NCI-H82 treated with DMSO at 0.1 percent for 48 hours (cell line): ENCODE data around the gene LSMEM2.
"Not testable (repeated sequence)": the region's sequence is repeated elsewhere in the genome, so short reads cannot be mapped to it uniquely, and the experiment has no call there.

Experiments used
- DNase-seq: peaks from one replicate; lab custom pipeline; 2025; ENCODE audit not compliant: unreplicated experiment; lab: John Stamatoyannopoulos, UW

The LSMEM2 gene

DNA sequence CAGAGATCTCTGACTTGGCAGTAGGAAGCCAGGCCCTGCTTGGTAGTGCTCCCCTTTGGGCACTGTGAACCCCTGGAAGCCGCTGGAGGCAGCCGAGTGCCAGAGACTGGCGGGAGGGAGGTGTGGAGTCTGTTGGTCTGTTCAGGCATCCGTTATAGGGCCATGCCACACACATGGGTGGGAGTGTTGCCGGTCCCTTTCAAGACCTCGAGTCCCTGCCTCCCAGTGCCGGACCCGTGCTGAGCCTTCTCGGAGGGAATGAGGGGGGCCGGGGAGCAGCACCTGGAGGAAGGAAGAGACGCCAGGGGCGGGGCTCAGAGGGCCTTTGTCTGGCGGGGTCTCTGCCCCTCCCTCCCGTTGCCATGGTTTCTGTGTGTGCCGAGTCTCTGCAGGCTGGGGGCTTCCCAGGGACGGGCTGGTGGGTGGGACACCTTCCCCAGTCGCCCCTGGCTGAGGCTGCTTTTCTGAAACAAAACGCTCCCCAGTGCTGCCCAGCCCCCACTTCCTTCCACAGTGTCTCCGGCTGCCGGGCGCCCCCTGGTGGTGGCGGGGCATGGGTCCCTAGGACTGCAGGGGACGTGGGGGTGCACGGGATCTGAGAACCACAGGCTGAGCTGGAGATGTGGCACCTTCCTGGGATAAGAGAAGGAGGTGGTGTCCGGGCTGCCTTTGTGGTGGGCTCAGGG is 32.9 kb upstream of the LSMEM2 start:
- DNase-seq = peak; percentile 47

DNA sequence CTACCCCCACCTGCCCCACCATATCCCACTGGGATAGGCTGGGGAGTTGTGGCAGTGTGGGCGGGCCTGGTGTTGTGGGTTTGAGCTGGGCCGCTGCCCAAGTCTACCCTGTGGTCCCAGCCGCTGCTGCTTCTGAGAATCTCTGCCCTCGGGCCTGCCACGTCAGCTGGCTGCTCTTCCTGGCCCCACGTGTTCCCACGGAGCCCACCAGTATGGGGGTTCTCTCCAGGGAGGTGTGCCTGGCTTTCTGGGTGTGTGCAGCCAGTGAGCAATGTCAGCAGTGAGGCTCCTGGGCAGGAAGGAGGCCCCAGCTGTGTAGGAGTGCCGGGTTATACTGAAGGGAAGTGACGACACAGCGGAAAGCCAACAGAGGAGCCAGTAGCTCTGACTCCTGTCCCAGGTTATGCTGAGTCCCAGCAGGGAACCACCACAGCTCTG is 32.4 kb upstream of the LSMEM2 start:
- DNase-seq = no peak

DNA sequence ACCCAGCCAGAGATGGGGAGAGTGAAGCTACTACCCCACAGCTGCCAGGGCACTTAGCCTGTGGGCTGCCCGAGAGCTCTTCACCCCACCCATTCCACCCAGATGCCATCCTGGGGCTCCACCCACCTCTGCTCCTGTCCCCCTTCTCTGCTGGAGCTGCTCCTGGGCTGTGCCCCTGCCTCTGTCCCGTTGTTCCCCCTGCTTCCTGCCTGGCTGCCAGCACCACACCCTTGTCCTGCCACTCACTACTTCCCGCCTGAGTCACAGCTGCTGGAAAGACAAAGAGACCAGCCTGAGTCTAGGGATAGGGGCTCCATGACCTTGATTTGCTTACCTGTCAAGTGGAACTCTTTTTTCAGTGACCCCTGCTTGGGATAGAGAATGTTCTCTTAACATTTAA is 30.5 kb upstream of the LSMEM2 start:
- DNase-seq = no peak

DNA sequence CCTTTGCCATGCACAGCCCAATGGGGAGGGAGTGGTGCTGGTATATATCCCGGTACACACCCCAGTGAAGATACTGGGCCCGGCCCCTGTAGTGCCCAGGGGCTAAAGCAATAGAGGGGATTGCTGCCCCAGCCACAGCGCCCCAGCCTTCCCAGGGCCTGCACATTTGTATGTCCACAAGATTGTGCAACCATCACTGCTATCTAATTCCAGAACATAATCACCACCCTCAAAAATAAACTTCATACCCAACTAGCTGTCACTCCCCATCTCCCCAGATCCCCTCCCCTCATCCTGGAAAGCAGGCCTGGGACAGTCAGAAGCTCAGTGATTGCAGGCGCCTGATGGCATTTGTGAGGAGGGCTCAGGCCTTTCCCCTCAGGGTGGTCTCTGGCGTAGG is 29.4 kb upstream of the LSMEM2 start:
- no peak for DNase-seq

DNA sequence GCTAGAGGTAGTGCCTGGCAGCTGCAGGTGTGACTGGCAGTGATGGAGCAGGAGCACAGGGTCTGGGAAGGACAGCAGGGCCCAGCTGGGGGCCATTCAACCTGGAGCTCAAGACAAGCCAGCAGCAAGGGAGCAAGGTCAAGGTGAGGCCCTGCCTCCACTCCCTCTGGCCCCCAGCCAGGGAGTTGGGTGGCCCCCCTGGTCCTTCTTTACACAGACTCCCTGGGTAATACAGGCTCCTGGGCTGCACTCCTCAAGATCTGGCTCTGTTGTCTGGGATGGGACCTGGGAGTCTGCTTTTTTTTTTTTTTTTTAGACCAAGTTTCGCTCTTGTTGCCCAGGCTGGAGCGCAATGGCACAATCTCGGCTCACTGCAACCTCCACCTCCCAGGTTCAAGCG is 28.4 kb upstream of the LSMEM2 start:
- no peak for DNase-seq

DNA sequence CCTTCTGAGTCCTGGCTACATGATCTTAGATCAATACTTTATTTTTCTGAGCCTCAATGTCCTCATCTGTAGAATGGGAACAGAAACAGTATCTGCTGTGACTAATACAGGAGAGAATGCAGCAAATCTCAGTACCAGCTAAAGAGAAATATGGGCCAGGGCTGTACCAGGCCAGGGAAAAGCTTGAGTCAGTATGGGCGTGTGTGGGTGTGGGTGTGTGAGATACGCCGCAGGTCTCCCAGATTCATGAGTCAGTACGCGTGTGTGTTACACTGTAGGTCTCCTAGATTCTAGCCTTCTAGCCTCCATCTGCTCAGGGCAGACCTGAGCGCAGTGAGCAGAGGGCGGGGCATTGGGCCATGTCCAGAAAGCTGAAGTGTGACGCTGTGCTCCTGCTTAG is 27.7 kb upstream of the LSMEM2 start:
- DNase-seq = no peak

DNA sequence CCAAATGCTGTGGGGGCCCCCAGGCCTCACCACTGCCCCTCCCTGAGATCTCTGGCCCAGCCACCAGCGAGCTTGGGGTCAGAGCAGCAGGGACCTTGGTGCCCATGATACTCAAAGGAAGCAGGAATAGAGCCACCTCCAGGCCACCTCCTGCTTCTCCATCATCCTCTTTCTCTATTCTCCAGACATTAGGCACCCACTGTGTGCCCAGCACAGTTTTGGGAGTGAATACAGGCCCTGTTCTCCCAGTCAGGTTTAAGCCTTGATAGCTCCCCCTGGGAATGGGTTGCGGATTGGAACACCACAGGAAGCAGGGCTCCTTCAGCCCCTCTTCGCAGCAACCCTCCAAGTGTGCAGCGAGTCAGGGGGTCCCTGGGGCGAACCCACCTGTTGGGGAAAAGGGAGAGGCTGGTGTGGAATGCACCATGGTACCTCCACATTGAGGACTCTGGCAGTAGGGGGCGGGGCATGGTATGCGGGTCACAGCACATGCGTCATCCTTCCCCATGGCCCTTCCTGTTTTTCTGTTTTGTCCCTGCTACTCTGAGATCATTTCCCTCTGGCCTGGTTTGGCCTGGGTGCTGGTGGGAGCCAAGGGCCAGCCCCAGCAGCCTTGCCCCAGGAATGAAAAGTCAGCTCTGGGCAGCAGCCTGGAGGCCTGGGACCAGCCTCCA is 24.2 kb upstream of the LSMEM2 start:
- no peak for DNase-seq

DNA sequence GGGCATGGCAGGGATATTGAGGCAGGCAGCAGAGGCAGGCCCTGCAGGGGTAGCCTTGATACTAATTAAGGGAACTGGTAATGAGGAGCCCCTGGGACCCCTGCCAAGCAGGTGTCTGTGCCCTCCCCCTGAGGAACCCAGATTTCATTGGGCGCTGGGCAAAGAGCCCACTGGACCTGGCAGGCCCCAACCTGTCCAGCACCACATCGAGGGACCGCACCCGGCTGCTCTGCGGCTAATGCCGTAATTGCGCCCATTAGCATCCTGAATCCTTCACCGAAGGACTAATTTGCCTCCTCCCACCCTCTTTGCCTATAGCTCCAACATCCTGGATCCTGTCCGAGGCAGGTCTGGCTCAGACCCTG is 23.7 kb upstream of the LSMEM2 start:
- no peak for DNase-seq

DNA sequence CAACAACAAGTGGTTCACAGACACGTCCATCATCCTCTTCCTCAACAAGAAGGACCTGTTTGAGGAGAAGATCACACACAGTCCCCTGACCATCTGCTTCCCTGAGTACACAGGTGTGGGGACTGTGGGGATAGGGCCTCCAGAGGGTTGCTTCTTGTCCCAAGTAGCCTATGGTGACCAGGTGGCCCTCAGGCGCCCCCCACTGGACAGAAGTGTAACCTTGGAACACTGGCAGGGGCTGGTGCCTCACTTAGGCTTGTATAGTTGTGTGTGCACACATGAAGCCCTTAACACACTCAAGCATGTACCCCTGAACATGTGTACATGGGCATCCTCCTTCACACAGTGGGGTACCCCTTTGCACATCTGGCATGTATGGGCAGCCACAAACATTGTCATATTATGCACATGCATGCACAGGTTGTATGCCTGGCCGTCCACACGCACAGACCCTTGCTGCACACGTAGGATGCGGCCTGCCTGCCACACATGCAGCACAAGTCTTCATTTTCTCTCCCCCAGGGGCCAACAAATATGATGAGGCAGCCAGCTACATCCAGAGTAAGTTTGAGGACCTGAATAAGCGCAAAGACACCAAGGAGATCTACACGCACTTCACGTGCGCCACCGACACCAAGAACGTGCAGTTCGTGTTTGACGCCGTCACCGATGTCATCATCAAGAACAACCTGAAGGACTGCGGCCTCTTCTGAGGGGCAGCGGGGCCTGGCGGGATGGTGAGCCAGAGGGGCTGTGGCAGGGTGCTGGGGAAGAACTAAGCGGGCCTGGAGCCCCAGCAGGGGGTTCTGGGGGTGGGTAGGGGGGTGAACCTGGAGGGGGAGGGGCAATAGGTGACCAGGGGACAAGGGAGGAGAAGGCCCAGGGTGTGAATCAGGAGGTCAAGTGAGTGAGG is 21.7 kb upstream of the LSMEM2 start:
- no peak for DNase-seq

DNA sequence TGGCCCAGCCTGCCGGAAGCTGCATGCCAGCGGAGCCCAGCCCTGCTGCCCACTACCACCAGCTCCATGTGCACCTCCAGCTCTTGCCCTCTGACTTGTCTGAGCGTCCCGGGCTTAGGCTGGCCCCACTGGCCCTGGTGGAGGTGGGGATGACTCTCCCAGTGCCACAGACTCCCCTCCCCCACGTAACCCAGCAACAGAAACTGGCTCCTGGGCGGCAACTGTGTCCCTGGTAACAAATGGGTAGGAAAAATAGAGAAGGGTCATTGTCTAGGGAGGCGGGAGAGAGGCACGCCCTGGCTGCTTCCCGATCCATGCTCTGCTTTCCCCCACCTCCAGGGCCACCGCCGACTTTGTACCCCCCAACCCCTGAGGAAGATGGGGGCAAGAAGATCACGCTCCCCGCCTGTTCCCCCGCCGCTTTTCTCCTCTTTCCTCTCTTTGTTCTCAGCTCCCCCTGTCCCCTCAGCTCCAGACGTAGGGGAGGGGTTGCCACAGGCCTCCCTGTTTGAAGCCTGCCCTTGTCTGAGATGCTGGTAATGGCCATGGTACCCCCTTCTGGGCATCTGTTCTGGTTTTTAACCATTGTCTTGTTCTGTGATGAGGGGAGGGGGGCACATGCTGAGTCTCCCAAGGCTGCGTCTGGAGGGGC is 20.7 kb upstream of the LSMEM2 start:
- DNase-seq = no peak

DNA sequence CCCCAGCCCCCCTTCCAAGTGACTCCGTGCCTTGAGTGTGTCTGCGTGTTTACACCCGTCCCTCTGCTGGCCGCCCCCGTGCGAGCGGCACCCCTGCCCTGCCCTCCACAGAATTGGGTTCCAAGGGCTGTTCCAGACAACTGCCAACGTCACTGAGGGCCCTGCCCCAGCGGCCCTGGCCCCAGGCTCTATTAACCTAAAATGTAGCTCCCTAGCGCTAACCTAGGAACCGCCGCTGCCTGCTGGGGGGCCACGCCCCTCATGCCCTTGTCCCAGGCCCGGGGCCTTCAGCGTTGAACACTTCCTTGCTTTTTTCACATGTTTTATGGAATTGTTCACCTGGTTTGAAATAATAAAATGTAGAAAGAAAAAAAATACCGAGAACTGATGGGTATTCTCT is 19.9 kb upstream of the LSMEM2 start:
- no peak for DNase-seq

DNA sequence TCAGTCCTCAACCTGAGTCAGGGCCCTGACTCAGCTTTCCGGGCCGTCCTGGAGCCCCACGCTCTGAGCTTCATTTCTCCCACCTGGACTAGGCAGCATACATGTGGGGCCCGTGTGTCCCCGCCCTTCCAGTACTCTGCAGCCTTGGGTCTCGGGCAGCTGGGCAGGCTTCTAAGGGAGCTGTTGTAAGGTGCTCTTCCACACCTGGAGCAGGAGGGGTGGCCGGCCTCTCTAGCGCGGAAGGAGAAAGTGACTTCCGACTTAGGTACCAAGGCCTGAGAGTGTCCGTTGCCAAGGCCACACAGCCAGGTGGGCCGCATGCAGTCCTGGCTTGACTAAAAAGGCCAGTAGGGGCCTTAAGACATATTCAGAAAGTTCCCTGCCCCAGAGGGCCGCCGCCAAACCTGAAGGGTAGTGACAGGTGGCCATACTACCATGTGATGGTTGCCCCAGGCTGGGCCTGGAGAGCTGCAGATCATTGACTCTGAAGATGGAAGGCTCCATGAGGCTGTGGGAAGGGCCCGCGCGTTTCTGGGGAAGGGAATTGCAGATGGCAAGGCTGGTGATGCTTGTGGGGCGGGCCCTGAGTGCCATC is 19.4 kb upstream of the LSMEM2 start:
- DNase-seq = no peak

DNA sequence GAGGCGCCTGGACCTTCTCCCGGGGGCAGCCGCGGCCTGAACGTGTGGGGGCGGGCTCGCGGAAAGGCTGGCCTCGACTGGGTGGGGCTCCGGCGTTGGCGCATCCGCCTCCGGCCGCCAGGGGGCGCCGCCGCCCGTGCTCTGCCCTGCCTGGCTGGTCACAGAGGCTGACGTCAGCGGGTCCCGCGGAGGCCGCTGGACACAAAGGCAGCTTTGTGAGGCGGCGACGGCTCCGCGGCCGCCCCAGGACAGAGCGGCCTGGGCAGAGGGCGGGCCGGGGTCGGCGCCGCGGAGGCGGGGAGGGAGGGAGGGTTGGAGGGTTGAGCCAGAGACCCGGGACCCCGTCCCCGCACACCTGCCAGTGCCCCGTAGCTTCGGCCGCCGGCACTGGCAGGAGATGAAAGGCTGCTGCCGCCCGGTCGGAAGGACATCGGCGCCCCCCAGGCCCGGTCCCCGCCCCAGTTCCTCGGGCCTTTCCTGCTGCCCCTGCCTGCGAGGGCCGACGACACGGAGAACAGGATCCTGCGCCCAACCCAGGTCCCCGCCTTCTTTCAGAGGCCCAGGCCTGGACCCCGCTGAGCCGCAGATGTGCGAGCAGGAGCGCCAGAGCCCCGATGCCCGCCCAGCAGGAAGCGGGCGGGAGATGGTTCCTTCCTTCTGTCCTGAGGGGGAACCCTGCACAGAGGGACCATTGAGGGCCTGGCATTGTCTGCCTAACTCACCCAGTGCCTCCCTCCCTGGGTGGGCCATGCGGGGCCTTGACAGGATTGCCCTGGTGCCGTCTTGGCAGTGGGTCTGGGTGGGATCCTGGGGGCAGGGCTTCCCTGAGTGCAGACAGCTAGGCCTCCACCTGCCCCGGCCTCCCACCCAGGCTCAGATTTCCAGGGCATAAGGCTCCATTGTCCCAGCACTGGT is 18.6 kb upstream of the LSMEM2 start:
- peak; percentile 31 for DNase-seq

DNA sequence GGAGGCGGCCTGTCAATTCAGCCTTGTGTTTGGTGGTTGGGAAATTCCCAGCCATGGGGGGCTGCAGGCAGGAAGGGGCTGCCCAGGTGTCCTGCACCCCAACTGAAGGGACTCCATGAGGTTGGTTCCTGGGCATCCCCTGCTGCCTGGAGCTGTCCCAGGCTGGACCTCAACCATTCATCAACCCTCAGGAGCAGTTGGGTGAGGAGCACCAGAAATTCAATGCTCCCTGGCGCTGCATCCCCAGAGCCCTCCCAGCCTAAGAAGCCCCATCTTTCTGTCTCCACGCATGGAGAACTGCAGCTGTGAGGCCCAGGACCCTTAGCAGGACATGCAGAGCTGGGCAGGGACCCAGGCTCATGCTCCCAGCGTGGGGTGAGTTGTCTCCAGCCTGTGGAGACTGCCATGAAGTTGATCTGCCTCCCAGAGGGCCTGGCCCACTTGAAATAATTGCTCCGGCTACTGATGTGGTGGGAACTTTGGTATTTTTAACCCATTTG is 17.9 kb upstream of the LSMEM2 start:
- DNase-seq = no peak

DNA sequence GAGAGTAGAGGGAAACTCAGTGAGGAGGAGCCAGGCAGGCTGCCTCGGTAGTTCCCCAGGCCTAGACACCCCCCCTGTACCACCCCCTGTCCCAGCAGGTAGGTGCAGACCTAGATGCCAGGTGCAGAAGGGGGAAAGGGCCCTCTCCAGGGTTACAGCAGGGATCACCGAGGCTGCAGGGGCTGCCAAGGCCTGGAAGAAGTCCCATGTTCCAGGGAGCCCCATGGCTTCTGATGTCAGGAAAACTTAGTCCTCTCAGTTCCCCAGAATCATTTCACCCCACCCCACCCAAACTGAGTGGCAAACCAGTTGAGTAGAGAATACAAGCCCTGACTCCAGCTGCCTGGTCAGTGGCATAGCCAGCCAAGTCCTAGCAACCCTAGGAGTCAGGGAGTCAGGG is 17.4 kb upstream of the LSMEM2 start:
- no peak for DNase-seq

DNA sequence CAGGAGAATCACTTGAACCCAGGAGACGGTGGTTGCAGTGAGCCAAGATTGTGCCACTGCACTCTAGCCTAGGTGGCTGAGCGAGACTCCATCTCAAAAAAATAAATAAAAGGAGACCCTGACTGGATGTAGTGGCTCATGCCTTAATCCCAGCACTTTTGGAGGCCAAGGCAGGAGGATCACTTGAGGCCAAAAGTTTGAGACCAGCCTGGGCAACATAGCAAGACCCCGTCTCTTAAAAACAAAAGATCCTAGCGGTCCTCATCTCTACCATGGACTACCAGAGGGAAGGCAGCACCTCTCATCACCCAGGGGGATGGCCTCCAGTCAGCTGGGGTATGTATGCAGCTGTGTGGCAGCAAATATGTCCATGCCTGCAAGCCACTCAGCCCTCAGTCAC is 16.7 kb upstream of the LSMEM2 start:
- DNase-seq = not testable (repeated sequence)

DNA sequence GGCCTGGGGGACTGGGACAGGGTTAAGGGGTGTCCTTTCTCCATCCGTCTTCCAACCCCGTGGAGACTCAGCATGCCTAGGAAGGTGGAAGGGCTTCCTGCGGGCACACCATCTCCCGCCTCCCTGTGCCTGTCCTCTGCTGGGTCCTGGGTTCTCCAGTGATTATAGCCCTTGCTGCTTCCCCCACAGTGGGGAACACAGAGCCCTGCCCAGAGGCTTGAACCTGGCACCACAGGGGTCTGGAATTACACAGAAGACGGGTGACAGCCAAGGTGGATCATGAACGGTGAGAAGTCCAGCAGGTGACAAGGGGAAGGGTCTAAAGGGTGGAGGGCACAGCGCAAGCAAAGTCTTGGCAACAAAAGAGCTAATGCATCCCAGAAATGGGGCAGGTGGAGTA is 16.1 kb upstream of the LSMEM2 start:
- DNase-seq = no peak

DNA sequence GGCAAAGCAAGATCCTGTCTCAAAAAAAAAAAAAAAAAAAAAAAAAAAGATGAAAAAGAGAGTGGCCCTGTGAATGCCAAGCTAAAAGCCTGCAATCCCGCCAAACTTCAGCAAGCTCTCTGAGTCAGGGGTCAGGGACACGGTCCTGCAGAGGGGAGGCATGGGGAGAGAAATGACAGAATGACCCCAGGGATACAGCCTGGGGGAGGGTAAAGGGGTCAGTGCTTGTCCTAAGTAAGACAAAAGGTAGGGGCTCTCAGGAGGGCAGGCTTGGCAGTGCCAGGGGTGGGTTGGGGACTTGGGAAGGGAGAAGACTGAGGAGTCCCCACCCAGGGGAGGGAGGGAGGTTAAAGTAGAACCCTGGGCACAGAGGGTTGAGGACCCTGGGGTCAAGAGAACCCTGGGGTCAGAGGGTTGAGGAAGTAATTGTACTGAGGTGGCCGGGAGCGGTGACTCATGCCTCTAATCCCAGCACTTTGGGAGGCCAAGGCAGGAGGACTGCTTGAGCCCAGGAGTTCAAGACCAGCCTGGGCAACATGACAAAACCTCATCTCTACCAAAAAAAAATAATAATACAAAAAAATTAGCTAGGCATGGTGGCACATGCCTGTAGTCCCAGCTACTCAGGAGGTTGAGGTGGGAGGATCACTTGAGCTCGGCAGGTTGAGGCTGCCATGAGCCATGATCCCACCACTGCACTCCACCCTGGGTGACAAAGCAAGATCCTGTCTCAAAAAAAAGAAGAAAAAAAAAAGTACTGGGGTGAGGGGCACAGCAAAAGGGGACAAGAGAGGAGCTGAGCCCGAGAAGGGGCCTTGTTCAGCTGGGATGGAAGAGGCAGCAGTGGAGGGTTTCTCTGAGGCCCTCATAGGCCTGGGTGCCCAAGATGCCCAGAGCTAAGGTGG is 15.2 kb upstream of the LSMEM2 start:
- DNase-seq = no peak
